CD14-positive monocyte (primary cell): ENCODE measurements around the gene MAP3K13. TPM values are rescaled to one million over a fixed set of nuclear protein-coding genes. Genes with fewer than 3 reads are reported as not detected.
"Not testable (repeated sequence)": the region's sequence is repeated elsewhere in the genome, so short reads cannot be mapped to it uniquely, and the experiment has no call there.

ENCODE experiments used
- DNase-seq, 3 donors: peaks; one replicate each; pipeline ENCODE4 v3.0.0-alpha.2; 2011 to 2022
- H2AFZ ChIP-seq: 2 replicates; pipeline ENCODE4 v1.6.0; 2012; ENCODE audit warnings: mild to moderate bottlenecking, low read depth, low read length, inconsistent platforms; ENCODE audit not compliant: insufficient read depth, poor library complexity, severe bottlenecking
- H3K27ac ChIP-seq, 2 donors: 1 replicate in 1 of 2; 2 replicates in 1 of 2; pipeline ENCODE4 v1.5.1; 2012 to 2013; ENCODE audit warnings: low read length in 2 of 2, control low read depth in 1 of 2, inconsistent platforms in 1 of 2, low read depth in 1 of 2, mild to moderate bottlenecking in 1 of 2
- H3K27me3 ChIP-seq, 2 donors: one replicate each; pipeline versions ENCODE4 v1.6.0 to v1.6.1; 2011 to 2013; ENCODE audit warnings: low read length in 2 of 2; ENCODE audit not compliant: control insufficient read depth in 2 of 2, insufficient read depth in 2 of 2
- H3K36me3 ChIP-seq, 2 donors: replicated peaks in 1 of 2; 1 replicate in 1 of 2; 2 replicates in 1 of 2; pipeline versions ENCODE4 v1.5.1 to v1.6.1; 2012 to 2013; ENCODE audit warnings: low read length in 2 of 2, control low read depth in 1 of 2, inconsistent platforms in 1 of 2, mild to moderate bottlenecking in 1 of 2; ENCODE audit not compliant: insufficient read depth in 2 of 2, control insufficient read depth in 1 of 2
- H3K4me1 ChIP-seq, 2 donors: 1 replicate in 1 of 2; 2 replicates in 1 of 2; pipeline versions ENCODE4 v1.5.1 to v1.6.1; 2012 to 2013; ENCODE audit warnings: low read length in 2 of 2, control low read depth in 1 of 2, inconsistent platforms in 1 of 2, mild to moderate bottlenecking in 1 of 2, moderate library complexity in 1 of 2; ENCODE audit not compliant: insufficient read depth in 2 of 2, control insufficient read depth in 1 of 2
- H3K4me2 ChIP-seq: replicated peaks from 2 replicates; pipeline ENCODE3; 2012; ENCODE audit warnings: low read length, moderate library complexity, mild to moderate bottlenecking; ENCODE audit not compliant: poor library complexity, severe bottlenecking; ENCODE audit errors: extremely low read depth
- H3K4me3 ChIP-seq, 3 experiments: fragments of 200-600 bp in 1 of 3; sonication (generic) in 1 of 3; replicated peaks in 1 of 3; 1 replicate in 2 of 3; 2 replicates in 1 of 3; pipeline ENCODE4 v1.5.1; 2011 to 2013; ENCODE audit warnings: low read length in 3 of 3, mild to moderate bottlenecking in 3 of 3, control low read depth in 2 of 3, low read depth in 2 of 3, inconsistent platforms in 1 of 3, moderate library complexity in 1 of 3
- H3K79me2 ChIP-seq: 2 replicates; pipeline ENCODE4 v1.6.0; 2012; ENCODE audit warnings: mild to moderate bottlenecking, control low read depth, inconsistent platforms, low read length, moderate library complexity; ENCODE audit not compliant: insufficient read depth
- H3K9ac ChIP-seq: 2 replicates; pipeline ENCODE4 v1.6.0; 2017; ENCODE audit warnings: low read length, mild to moderate bottlenecking; ENCODE audit not compliant: insufficient read depth, poor library complexity, severe bottlenecking
- H3K9me3 ChIP-seq, 2 donors: replicated peaks in 1 of 2; 1 replicate in 1 of 2; 2 replicates in 1 of 2; pipeline versions ENCODE4 v1.5.1 to v1.6.1; 2012 to 2013; ENCODE audit warnings: low read length in 2 of 2, control low read depth in 1 of 2; ENCODE audit not compliant: control insufficient read depth in 1 of 2, insufficient read depth in 1 of 2
- H4K20me1 ChIP-seq: 2 replicates; pipeline ENCODE4 v1.6.0; 2012; ENCODE audit warnings: mild to moderate bottlenecking, low read length, control low read depth, moderate library complexity; ENCODE audit not compliant: insufficient read depth
- H3K27ac Mint-ChIP-seq, 7 donors: one replicate each; pipeline ENCODE4 v1.8.0; 2020; ENCODE audit warnings: mild to moderate bottlenecking in 7 of 7, mixed read lengths in 7 of 7, moderate library complexity in 6 of 7, inconsistent platforms in 2 of 7
- H3K27me3 Mint-ChIP-seq, 3 donors: one replicate each; pipeline ENCODE4 v1.8.0; 2021 to 2022; ENCODE audit warnings: low read depth in 3 of 3, mild to moderate bottlenecking in 3 of 3, mixed read lengths in 3 of 3, moderate library complexity in 3 of 3, inconsistent platforms in 1 of 3
- H3K36me3 Mint-ChIP-seq, 2 donors: one replicate each; pipeline ENCODE4 v1.8.0; 2020; ENCODE audit warnings: mixed read lengths in 2 of 2, inconsistent platforms in 1 of 2, mild to moderate bottlenecking in 1 of 2
- H3K4me1 Mint-ChIP-seq: one replicate; pipeline ENCODE4 v1.8.0; 2020; ENCODE audit warnings: mild to moderate bottlenecking, mixed read lengths
- H3K4me3 Mint-ChIP-seq, 2 donors: one replicate each; pipeline ENCODE4 v1.8.0; 2020; ENCODE audit warnings: mild to moderate bottlenecking in 2 of 2, mixed read lengths in 2 of 2, moderate library complexity in 1 of 2
- H3K9me3 Mint-ChIP-seq, 7 donors: one replicate each; pipeline ENCODE4 v1.8.0; 2020 to 2022; ENCODE audit warnings: mixed read lengths in 7 of 7, mild to moderate bottlenecking in 6 of 7, moderate library complexity in 6 of 7, inconsistent platforms in 2 of 7
- WGBS: methylation state at CpG from one replicate; pipeline ENCODE4 v1.1.5; 2013; ENCODE audit warnings: missing lambda C conversion rate; ENCODE audit not compliant: insufficient coverage; 5-methylcytosine and 5-hydroxymethylcytosine counted together
- intact Hi-C, 2 donors: fragments of 100-400 bp; cut with micrococcal nuclease; formaldehyde crosslinking; loops; one replicate each; pipeline versions ENCODE4 v1.15.0 to v1.15.1; 2023
- polyA plus RNA-seq, 3 donors: library from polyadenylated mRNA; depleted of rRNA in 1 of 3; unstranded in 2 of 3; stranded (reverse) in 1 of 3; fragments of 300-500 nt in 2 of 3; fragments of >200 nt in 1 of 3; fragmentation: Illumina TruSeq in 2 of 3; gene quantifications; 1 replicate in 2 of 3; 2 replicates in 1 of 3; pipeline ENCODE4 v1.2.3, GENCODE V29; 2012 to 2021
- TF ChIP-seq, protein P1 (sequence below): fragments of 200-600 bp; IDR thresholded peaks from one replicate; pipeline ENCODE4 v1.8.0; 2022; ENCODE audit warnings: antibody characterized with exemption, mild to moderate bottlenecking

MAP3K13 gene
- polyA plus RNA-seq, 3 donors, result 5.0 to 34.2 (median 30.9) TPM

DNA sequence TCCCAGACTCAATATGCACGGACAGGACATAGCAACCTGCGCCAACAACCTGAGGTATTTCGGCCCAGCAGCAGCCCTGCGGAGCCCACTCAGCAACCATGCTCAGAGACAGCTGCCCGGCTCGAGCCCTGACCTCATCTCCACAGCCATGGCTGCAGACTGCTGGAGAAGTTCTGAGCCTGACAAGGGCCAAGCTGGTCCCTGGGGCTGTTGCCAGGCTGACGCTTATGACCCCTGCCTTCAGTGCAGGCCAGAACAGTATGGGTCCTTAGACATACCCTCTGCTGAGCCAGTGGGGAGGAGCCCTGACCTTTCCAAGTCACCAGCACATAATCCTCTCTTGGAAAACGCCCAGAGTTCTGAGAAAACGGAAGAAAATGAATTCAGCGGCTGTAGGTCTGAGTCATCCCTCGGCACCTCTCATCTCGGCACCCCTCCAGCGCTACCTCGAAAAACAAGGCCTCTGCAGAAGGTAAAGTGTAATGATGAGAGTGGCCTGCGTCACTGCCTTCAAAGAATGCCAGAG lies 110.4 kb downstream of the MAP3K13 start:
- Histone ChIP-seq H3K27ac (no peak overlapping the region), H3K9me3 (no peaks in the 10 kb centered on the region), H3K79me2 (no peaks in the 10 kb centered on the region), H4K20me1 (no peaks in the 10 kb centered on the region), H3K36me3 (peaks cover 3 to 4% of the 10 kb centered on the region in 2 donors), H3K4me2 (no peak overlapping the region), H3K4me3 (no peak overlapping the region), H3K4me1 (no peaks in the 10 kb centered on the region), H3K27me3 (no peaks in the 10 kb centered on the region), H3K9ac (no peak overlapping the region), H2AFZ (no peak overlapping the region)
- no peak for DNase-seq
- TF ChIP-seq, protein P1, sequence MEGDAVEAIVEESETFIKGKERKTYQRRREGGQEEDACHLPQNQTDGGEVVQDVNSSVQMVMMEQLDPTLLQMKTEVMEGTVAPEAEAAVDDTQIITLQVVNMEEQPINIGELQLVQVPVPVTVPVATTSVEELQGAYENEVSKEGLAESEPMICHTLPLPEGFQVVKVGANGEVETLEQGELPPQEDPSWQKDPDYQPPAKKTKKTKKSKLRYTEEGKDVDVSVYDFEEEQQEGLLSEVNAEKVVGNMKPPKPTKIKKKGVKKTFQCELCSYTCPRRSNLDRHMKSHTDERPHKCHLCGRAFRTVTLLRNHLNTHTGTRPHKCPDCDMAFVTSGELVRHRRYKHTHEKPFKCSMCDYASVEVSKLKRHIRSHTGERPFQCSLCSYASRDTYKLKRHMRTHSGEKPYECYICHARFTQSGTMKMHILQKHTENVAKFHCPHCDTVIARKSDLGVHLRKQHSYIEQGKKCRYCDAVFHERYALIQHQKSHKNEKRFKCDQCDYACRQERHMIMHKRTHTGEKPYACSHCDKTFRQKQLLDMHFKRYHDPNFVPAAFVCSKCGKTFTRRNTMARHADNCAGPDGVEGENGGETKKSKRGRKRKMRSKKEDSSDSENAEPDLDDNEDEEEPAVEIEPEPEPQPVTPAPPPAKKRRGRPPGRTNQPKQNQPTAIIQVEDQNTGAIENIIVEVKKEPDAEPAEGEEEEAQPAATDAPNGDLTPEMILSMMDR, result no peak
- Mint-ChIP-seq H3K4me1 (no peaks in the 10 kb centered on the region), H3K36me3 (peaks cover 5 to 8% of the 10 kb centered on the region in 2 donors), H3K4me3 (no peak overlapping the region), H3K27ac (no peak overlapping the region), H3K9me3 (peaks cover 0 to 5% (median 0%) of the 10 kb centered on the region in 7 donors), H3K27me3 (no peaks in the 10 kb centered on the region)
- 97% methylated on average over 13 of the region's 15 CpGs for whole genome bisulfite sequencing
- intact Hi-C loops, result no loop called here

DNA sequence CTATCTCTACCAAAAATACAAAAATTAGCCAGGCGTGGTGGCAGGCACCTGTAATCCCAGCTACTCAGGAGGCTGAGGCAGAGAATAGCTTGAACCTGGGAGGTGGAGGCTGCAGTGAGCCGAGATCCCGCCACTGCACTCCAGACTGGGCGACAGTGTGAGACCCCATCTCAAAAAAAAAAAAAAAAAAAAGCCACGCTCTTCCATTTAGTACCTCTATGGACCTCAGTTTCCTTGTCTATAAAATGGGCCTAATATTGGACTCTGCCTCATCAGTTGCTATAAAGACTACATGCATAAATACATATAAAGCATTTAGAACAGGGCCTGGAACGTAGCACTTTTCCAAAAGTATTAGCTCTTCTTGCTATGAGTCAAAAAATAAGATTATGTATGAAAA lies 112.0 kb downstream of the MAP3K13 start:
- H3K4me1 Mint-ChIP-seq, H3K9ac ChIP-seq, H3K36me3 ChIP-seq, DNase-seq, H3K36me3 Mint-ChIP-seq, H3K27ac Mint-ChIP-seq, H3K27me3 ChIP-seq, H3K4me3 Mint-ChIP-seq, H3K4me3 ChIP-seq, intact Hi-C loops, H3K9me3 ChIP-seq, H3K4me1 ChIP-seq, H2AFZ ChIP-seq, H3K27ac ChIP-seq, H4K20me1 ChIP-seq, H3K9me3 Mint-ChIP-seq, H3K4me2 ChIP-seq, H3K79me2 ChIP-seq, H3K27me3 Mint-ChIP-seq: not testable (repeated sequence)
- no CpG with 5 or more reads among the region's 6 CpGs for WGBS
